ENCODE measurements around the gene SORCS2. TPM values are rescaled to one million over a fixed set of nuclear protein-coding genes. Genes with fewer than 3 reads are reported as not detected.

The SORCS2 gene
- total and polyA plus RNA-seq, 2 of the 8 experiments (the other 6 are each of a cell fraction or from before 2014, with no cell fraction given), result 0.36 to 1.8 TPM

- no peak for FAIRE-seq
- POLR2A ChIA-PET (ENCODE audit: partially characterized antibody), result no interaction called here
- TF ChIP-seq POU5F1 (IDR thresholded peaks at IDR 0.05; ENCODE audit: low read depth, low read length) (no peak), KDM5A (IDR thresholded peaks at IDR 0.05; ENCODE audit: low read length) (no peak), JUN (IDR thresholded peaks at IDR 0.05; ENCODE audit: low read depth, low read length) (no peak), TAF1 (IDR thresholded peaks at IDR 0.05; ENCODE audit: low read depth, low read length) (no peak), JUND (IDR thresholded peaks at IDR 0.05; ENCODE audit: low read length) (no peak), GABPA (IDR thresholded peaks at IDR 0.05; ENCODE audit: borderline replicate concordance, insufficient read depth, low read length) (no peak), BACH1 (IDR thresholded peaks at IDR 0.05; ENCODE audit: low read length) (no peak), KDM1A (IDR thresholded peaks at IDR 0.05; ENCODE audit: borderline replicate concordance, low read length) (no peak), E2F6 (IDR thresholded peaks at IDR 0.05) (no peak), SP1 (IDR thresholded peaks at IDR 0.05; ENCODE audit: low read depth, low read length) (no peak), NANOG (IDR thresholded peaks at IDR 0.05; ENCODE audit: insufficient read depth, low read depth, low read length, poor library complexity, severe bottlenecking) (no peak), MAX (IDR thresholded peaks at IDR 0.05) (no peak)
These were observed 547.9 kb downstream of the SORCS2 start for GRCh38 chr4:7739918-7740865.

More at GRCh38 chr4:7739918-7740865, 547.9 kb downstream of the SORCS2 start:
- Histone ChIP-seq H3K23me2 (ENCODE audit: low read depth, low read length) (no peaks in the 10 kb centered on the region), H3K4me3 (ENCODE audit: extremely low read depth in 1 of 4, insufficient read depth in 2 of 4, low read depth in 3 of 4, low read length in 4 of 4) (no peak overlapping the region), H3K36me3 (ENCODE audit: control insufficient read depth in 2 of 4, insufficient read depth in 4 of 4, low read length in 3 of 4) (no peaks in the 10 kb centered on the region), H3K79me2 (ENCODE audit: control insufficient read depth in 1 of 2, insufficient read depth in 2 of 2, low read length in 2 of 2) (no peaks in the 10 kb centered on the region), H2BK5ac (ENCODE audit: low read depth, low read length) (no peak overlapping the region), H3K4me2 (ENCODE audit: insufficient read depth in 1 of 2, low read depth in 2 of 2, low read length in 2 of 2) (no peak overlapping the region), H2BK120ac (replicated peaks; ENCODE audit: low read depth, low read length) (no peak overlapping the region), H4K5ac (ENCODE audit: insufficient read length, low read depth, low read length) (no peak overlapping the region), H3K9ac (replicated peaks in 1 of 4; ENCODE audit: extremely low read depth in 1 of 4, low read depth in 3 of 4, low read length in 3 of 4) (no peak overlapping the region), H4K91ac (replicated peaks; ENCODE audit: insufficient read length, low read length) (no peak overlapping the region), H2BK20ac (ENCODE audit: low read length) (no peak overlapping the region), H2BK15ac (ENCODE audit: low read length) (no peak overlapping the region), H2AK5ac (ENCODE audit: low read depth, low read length) (no peak overlapping the region), H3K18ac (ENCODE audit: extremely low read depth, low read length) (no peak overlapping the region), H3K4ac (replicated peaks; ENCODE audit: insufficient read length, low read depth, low read length) (no peak overlapping the region), H4K8ac (ENCODE audit: extremely low read depth, insufficient read depth, low read length) (no peak overlapping the region; the same call in 1 of the 2 replicates), H3K79me1 (ENCODE audit: low read depth, low read length) (no peaks in the 10 kb centered on the region), H2AFZ (ENCODE audit: low read length) (no peak overlapping the region), H2BK12ac (ENCODE audit: low read depth, low read length) (no peak overlapping the region), H3K56ac (replicated peaks; ENCODE audit: insufficient read length, low read depth, low read length) (no peak overlapping the region), H3K27me3 (replicated peaks in 1 of 4; ENCODE audit: control insufficient read depth in 3 of 4, extremely low read depth in 1 of 4, insufficient read depth in 3 of 4, low read length in 3 of 4) (peaks cover 0 to 2% (median 0%) of the 10 kb centered on the region in 4 experiments; a peak in 1 of 7 replicates), H3K14ac (ENCODE audit: insufficient read length) (no peak overlapping the region), H3K9me3 (ENCODE audit: insufficient read depth in 2 of 2, low read depth in 1 of 2, low read length in 1 of 2) (no peaks in the 10 kb centered on the region), H4K20me1 (replicated peaks in 1 of 2; ENCODE audit: control insufficient read depth in 1 of 2, insufficient read depth in 2 of 2, low read length in 2 of 2) (peaks cover 0 to 5% of the 10 kb centered on the region in 2 experiments), H3K27ac (ENCODE audit: low read depth, low read length) (no peak overlapping the region), H3K23ac (ENCODE audit: insufficient read length) (no peak overlapping the region), H3K4me1 (replicated peaks in 1 of 4; ENCODE audit: control insufficient read depth in 3 of 4, insufficient read depth in 4 of 4, low read length in 3 of 4) (no peaks in the 10 kb centered on the region)
- WGBS, 2 experiments (ENCODE audit: extremely low coverage in 1 of 2, insufficient coverage in 1 of 2, insufficient read length in 1 of 2, insufficient replicate concordance in 2 of 2, low coverage in 1 of 2, low lambda C conversion rate in 2 of 2, missing lambda C conversion rate in 1 of 2), result 93% methylated on average over 37 of the region's 45 CpGs; no CpG with 5 or more reads in 1 of the 2 experiments
- CTCF ChIA-PET (ENCODE audit: partially characterized antibody), result interaction anchor here (0.8 kb wide), 1 partner anchor 547 kb away, joined by 4 read pairs; no protein-coding TSS in a partner anchor
- no peak for DNase-seq (ENCODE audit: low read depth in 1 of 2, low spot score in 2 of 2)
